ENCODE measurements around the gene BFSP1.

- no peak for TF ChIP-seq CTCF (IDR thresholded peaks at IDR 0.05; ENCODE audit: extremely low read depth in 1 of 2, insufficient read depth in 1 of 2, low read depth in 1 of 2, low read length in 2 of 2)
- TF ChIP-seq POLR2A (IDR thresholded peaks at IDR 0.05; ENCODE audit: low read depth, low read length), result no peak
- TF ChIP-seq POLR2AphosphoS5 (IDR thresholded peaks at IDR 0.05; ENCODE audit: insufficient read depth, low read depth, low read length), result no peak
- no peak for TF ChIP-seq EZH2 (IDR thresholded peaks at IDR 0.05; ENCODE audit: borderline replicate concordance, low read depth, low read length, severe bottlenecking)
- TF ChIP-seq GATA2 (IDR thresholded peaks at IDR 0.05; ENCODE audit: insufficient read depth, insufficient read length, low read depth, low read length), result no peak
Observed at GRCh38 chr20:17529586-17529985, 1.6 kb downstream of the BFSP1 start.

All from endothelial cell of umbilical vein (primary cell).